Stimulated activated CD4-positive, alpha-beta T cell treated with anti-CD3 and anti-CD28 coated beads, Interleukin-2, amount 100 ng/mL, for 4 hours (primary cell): ENCODE measurements around the gene KCNH4.
"Not testable (repeated sequence)": the region's sequence is repeated elsewhere in the genome, so short reads cannot be mapped to it uniquely, and the experiment has no call there.

Source experiments
- DNase-seq: peaks from one replicate; pipeline ENCODE4 v3.0.0-alpha.2; 2020; ENCODE audit warnings: low read depth

The KCNH4 gene

GRCh38 chr17:42178817-42179216 lies 2.1 kb downstream of the KCNH4 start:
- no peak for DNase-seq

- DNase-seq: no peak
These were observed 3.3 kb downstream of the KCNH4 start for GRCh38 chr17:42177684-42178083.

- no peak for DNase-seq
These were observed 6.7 kb downstream of the KCNH4 start for GRCh38 chr17:42174126-42174783.

GRCh38 chr17:42171831-42172230 lies 9.1 kb downstream of the KCNH4 start:
- DNase-seq: no peak

- DNase-seq: no peak
These were observed 11.6 kb downstream of the KCNH4 start for GRCh38 chr17:42169351-42169750.

- no peak for DNase-seq
These were observed 13.1 kb downstream of the KCNH4 start for GRCh38 chr17:42167807-42168206.

- no peak for DNase-seq
These were observed 14.7 kb downstream of the KCNH4 start for GRCh38 chr17:42166196-42166763.

GRCh38 chr17:42165751-42166150 lies 15.2 kb downstream of the KCNH4 start:
- DNase-seq: no peak

GRCh38 chr17:42163696-42164407 lies 17.1 kb downstream of the KCNH4 start:
- no peak for DNase-seq

GRCh38 chr17:42163113-42163512 lies 17.8 kb downstream of the KCNH4 start:
- peak; percentile 22 for DNase-seq

GRCh38 chr17:42160531-42160910 lies 20.4 kb downstream of the KCNH4 start:
- no peak for DNase-seq

GRCh38 chr17:42159796-42160530 lies 21.0 kb downstream of the KCNH4 start:
- DNase-seq: no peak

GRCh38 chr17:42155614-42156045 lies 25.3 kb downstream of the KCNH4 start:
- DNase-seq: no peak

- no peak for DNase-seq
These were observed 26.8 kb downstream of the KCNH4 start for GRCh38 chr17:42153919-42154742.

- no peak for DNase-seq
These were observed 33.9 kb downstream of the KCNH4 start for GRCh38 chr17:42146911-42147607.

- not testable (repeated sequence) for DNase-seq
These were observed 37.8 kb downstream of the KCNH4 start for GRCh38 chr17:42143138-42143537.

- no peak for DNase-seq
These were observed 38.5 kb downstream of the KCNH4 start for GRCh38 chr17:42142371-42142896.

GRCh38 chr17:42141382-42141781 lies 39.6 kb downstream of the KCNH4 start:
- no peak for DNase-seq

GRCh38 chr17:42140690-42141089 lies 40.3 kb downstream of the KCNH4 start:
- DNase-seq: not testable (repeated sequence)

- no peak for DNase-seq
These were observed 42.0 kb downstream of the KCNH4 start for GRCh38 chr17:42138749-42139492.
